H1 (cell line): ENCODE results near the gene FNDC7. TPM values are rescaled to one million over a fixed set of nuclear protein-coding genes. Genes with fewer than 3 reads are reported as not detected.

Experiments
- BRCA1 ChIP-seq: IDR thresholded peaks from 2 replicates; pipeline ENCODE4 v1.6.1; 2012; ENCODE audit warnings: low read depth, low read length, improper control_type of control experiment
- HDAC2 ChIP-seq, 2 experiments: fragments of 300-600 bp in 1 of 2; sonication (generic) in 1 of 2; IDR thresholded peaks; 2 replicates each; pipeline ENCODE4 v1.6.1; 2011 to 2012; ENCODE audit warnings: low read depth in 2 of 2, low read length in 2 of 2, mild to moderate bottlenecking in 2 of 2, moderate library complexity in 2 of 2, borderline replicate concordance in 1 of 2, inconsistent platforms in 1 of 2
- KDM4A ChIP-seq: IDR thresholded peaks from one replicate; pipeline ENCODE4 v1.7.1; 2012; ENCODE audit warnings: low read depth, mild to moderate bottlenecking, moderate library complexity, low read length, inconsistent platforms; ENCODE audit not compliant: severe bottlenecking
- MAX ChIP-seq: IDR thresholded peaks from 2 replicates; pipeline ENCODE4 v1.6.1; 2012; ENCODE audit warnings: inconsistent platforms
- NANOG ChIP-seq: IDR thresholded peaks from 2 replicates; pipeline ENCODE4 v1.6.1; 2011; ENCODE audit warnings: low read length, low read depth, mild to moderate bottlenecking, inconsistent platforms; ENCODE audit not compliant: insufficient read depth, poor library complexity, severe bottlenecking
- NRF1 ChIP-seq: IDR thresholded peaks from 2 replicates; pipeline ENCODE4 v1.6.1; 2011; ENCODE audit warnings: mild to moderate bottlenecking, low read depth, low read length, improper control_type of control experiment
- RAD21 ChIP-seq, 2 experiments: IDR thresholded peaks in 1 of 2; conservative IDR thresholded peaks in 1 of 2; 2 replicates each; pipeline ENCODE4 v1.6.1; 2011; ENCODE audit warnings: low read depth in 2 of 2, low read length in 2 of 2, improper control_type of control experiment in 1 of 2, inconsistent platforms in 1 of 2, mild to moderate bottlenecking in 1 of 2, moderate library complexity in 1 of 2
- TAF1 ChIP-seq: IDR thresholded peaks from 2 replicates; pipeline ENCODE4 v1.6.1; 2011; ENCODE audit warnings: mild to moderate bottlenecking, low read depth, low read length
- TBP ChIP-seq: IDR thresholded peaks from 2 replicates; pipeline ENCODE4 v1.6.1; 2011; ENCODE audit warnings: low read depth, low read length, improper control_type of control experiment
- polyA plus RNA-seq, 7 experiments: library from polyadenylated mRNA; depleted of rRNA in 3 of 7; stranded (reverse) in 5 of 7; unstranded in 2 of 7; fragments of >200 nt in 5 of 7; fragments of 200-250 nt in 2 of 7; gene quantifications; 1 replicate in 5 of 7; 2 replicates in 1 of 7; 4 replicates in 1 of 7; pipeline versions ENCODE4 v1.2.1 to v1.2.3, GENCODE V29; 2011 to 2013; ENCODE audit warnings: missing spikeins in 2 of 7, mixed read lengths in 2 of 7
- total RNA-seq: library from RNA; stranded (reverse); fragmentation: NEBNext Ultra II Directional; extraction: Animal tissue kit (Norgen Biotek cat#: 25700); gene quantifications from 2 replicates; pipeline ENCODE4 v1.2.1, GENCODE V29; 2021
- TF ChIP-seq, protein P1 (sequence below), 3 experiments: IDR thresholded peaks; 1 replicate in 2 of 3; 2 replicates in 1 of 3; pipeline versions ENCODE4 v1.5.1 to v1.6.1; 2011; ENCODE audit warnings: low read length in 3 of 3, mild to moderate bottlenecking in 3 of 3, inconsistent platforms in 2 of 3, low read depth in 1 of 3, moderate library complexity in 1 of 3; ENCODE audit not compliant: insufficient read depth in 1 of 3; ENCODE audit errors: control extremely low read depth in 1 of 3

FNDC7 gene
- total and polyA plus RNA-seq, 2 of the 8 experiments (the other 6 are each of a cell fraction or from before 2014, with no cell fraction given): 0.13 to 0.20 TPM

DNA sequence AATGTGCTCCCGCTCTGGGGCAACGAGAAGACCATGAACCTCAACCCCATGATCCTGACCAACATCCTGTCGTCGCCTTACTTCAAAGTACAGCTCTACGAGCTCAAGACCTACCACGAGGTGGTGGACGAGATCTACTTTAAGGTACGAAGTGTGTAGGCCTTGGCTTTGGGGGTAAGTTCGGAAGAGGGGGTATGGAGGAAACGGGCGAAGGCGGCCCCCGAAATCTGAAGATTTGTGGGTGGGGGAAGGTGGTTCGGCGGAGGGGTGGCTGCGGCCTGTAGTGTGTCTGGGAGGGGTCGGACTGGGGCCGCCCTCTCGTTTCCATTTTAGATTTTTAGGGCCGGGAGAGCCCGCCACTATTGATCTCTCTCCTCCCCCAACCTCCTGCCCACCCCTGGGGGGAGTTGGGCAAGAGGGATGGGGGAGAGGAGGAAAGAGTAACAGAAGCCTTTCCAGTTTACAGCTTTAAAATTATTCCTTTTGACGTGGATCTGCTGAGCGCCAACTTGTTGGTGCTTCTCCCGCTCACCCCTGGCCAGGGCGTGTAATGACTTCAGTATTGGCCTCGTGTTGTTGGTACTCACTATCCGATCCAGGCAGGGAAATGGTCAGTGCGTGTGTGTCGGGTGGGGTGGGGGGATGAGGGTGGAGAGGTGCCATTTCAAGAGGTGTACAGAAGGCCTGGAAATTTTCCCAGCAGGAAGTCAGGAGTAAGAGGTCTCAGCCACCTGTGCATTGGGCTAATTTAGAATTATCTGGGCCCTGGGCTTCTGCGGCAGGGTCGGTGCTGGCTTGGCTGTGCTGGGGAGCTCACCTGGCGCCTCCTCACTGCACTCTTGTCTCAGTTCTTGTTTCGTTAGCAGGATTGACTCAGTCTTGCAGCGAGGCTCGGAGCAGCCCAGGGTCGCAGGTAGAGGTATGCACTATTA lies 19.7 kb upstream of the FNDC7 start (continued):
- TF ChIP-seq, protein P1, sequence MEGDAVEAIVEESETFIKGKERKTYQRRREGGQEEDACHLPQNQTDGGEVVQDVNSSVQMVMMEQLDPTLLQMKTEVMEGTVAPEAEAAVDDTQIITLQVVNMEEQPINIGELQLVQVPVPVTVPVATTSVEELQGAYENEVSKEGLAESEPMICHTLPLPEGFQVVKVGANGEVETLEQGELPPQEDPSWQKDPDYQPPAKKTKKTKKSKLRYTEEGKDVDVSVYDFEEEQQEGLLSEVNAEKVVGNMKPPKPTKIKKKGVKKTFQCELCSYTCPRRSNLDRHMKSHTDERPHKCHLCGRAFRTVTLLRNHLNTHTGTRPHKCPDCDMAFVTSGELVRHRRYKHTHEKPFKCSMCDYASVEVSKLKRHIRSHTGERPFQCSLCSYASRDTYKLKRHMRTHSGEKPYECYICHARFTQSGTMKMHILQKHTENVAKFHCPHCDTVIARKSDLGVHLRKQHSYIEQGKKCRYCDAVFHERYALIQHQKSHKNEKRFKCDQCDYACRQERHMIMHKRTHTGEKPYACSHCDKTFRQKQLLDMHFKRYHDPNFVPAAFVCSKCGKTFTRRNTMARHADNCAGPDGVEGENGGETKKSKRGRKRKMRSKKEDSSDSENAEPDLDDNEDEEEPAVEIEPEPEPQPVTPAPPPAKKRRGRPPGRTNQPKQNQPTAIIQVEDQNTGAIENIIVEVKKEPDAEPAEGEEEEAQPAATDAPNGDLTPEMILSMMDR (IDR thresholded peaks at IDR 0.05; ENCODE audit: control extremely low read depth in 1 of 3, insufficient read depth in 1 of 3, low read depth in 1 of 3, low read length in 3 of 3): peak in 1 of 3 experiments; percentile 12; a peak in 1 of 4 replicates
- peak; percentile 23 to 41; a peak in 3 of 4 replicates for TF ChIP-seq RAD21 (IDR thresholded peaks at IDR 0.05 in 1 of 2, conservative IDR thresholded peaks at IDR 0.05 in 1 of 2; ENCODE audit: low read depth in 2 of 2, low read length in 2 of 2)
- TF ChIP-seq TBP: peak; percentile 33; the same call in 1 of the 2 replicates
- 0 out of 2 replicates have a peak, but pooled peaks have one; percentile 39 for TF ChIP-seq TAF1
- no peak for TF ChIP-seq HDAC2 (IDR thresholded peaks at IDR 0.05; ENCODE audit: borderline replicate concordance in 1 of 2, low read depth in 2 of 2, low read length in 2 of 2)
- TF ChIP-seq BRCA1: no peak
- no peak for TF ChIP-seq NANOG
- peak; percentile 61 for TF ChIP-seq MAX
- peak; percentile 7 for TF ChIP-seq KDM4A
- TF ChIP-seq NRF1: no peak
